ENCODE results near the gene RPRD1B. TPM values are rescaled to one million over a fixed set of nuclear protein-coding genes. Genes with fewer than 3 reads are reported as not detected.

The RPRD1B gene
- total and polyA plus RNA-seq, 2 of the 13 experiments (the other 11 are each of a cell fraction or from before 2014, with no cell fraction given): 31.1 to 41.5 TPM

DNA sequence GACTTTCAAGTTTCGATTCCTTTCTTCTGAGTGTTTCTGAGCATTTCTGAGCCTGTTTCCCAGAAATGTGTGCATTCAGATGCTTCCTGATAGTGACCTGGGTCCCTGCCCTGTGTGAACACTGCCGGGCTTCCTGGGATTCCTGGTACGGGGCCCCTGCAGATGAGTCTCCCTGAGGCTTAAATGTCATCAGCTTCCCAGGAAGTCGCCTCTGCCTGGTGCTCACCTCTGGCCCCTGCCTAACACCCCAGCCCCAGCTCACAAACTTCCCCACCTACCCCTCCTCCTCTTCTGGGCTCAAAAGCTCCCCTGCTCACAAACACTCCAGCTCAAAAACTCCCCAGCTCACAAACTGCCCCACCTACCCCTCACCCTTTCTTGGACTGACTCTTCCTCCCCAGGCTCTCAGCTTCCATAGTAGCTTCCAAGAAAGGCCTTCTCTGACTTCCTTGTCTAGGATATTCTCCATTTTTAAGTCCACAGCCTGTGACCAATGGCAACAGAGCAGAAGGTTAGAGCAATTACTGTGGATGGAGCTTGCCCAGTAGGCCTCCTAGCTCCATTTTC lies 89.6 kb downstream of the RPRD1B start (continued):
- TF ChIP-seq, protein P1, sequence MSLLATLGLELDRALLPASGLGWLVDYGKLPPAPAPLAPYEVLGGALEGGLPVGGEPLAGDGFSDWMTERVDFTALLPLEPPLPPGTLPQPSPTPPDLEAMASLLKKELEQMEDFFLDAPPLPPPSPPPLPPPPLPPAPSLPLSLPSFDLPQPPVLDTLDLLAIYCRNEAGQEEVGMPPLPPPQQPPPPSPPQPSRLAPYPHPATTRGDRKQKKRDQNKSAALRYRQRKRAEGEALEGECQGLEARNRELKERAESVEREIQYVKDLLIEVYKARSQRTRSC (CRISPR knock-in tag; IDR thresholded peaks at IDR 0.05; ENCODE audit: low read depth): no peak
- TF ChIP-seq ZNF558 (CRISPR knock-in tag; IDR thresholded peaks at IDR 0.05; ENCODE audit: borderline replicate concordance) (no peak), HNF4A (CRISPR knock-in tag; IDR thresholded peaks at IDR 0.05) (no peak), CHCHD3 (CRISPR knock-in tag; IDR thresholded peaks at IDR 0.05) (no peak), GTF3A (CRISPR knock-in tag; conservative IDR thresholded peaks at IDR 0.05) (no peak), ZNF326 (CRISPR knock-in tag; IDR thresholded peaks at IDR 0.05; ENCODE audit: borderline replicate concordance) (no peak), SOX5 (CRISPR knock-in tag; IDR thresholded peaks at IDR 0.05; ENCODE audit: borderline replicate concordance) (peak; percentile 61), FOXP1 (IDR thresholded peaks at IDR 0.05) (no peak), FOXP1 (CRISPR knock-in tag; IDR thresholded peaks at IDR 0.05) (peak; percentile 43; the same call in 1 of the 2 replicates), TAF1 (CRISPR knock-in tag; IDR thresholded peaks at IDR 0.05) (peak; percentile 25; the same call in 1 of the 2 replicates), U2AF2 (IDR thresholded peaks at IDR 0.05; ENCODE audit: low read depth, low read length) (no peak), FOSL2 (CRISPR knock-in tag; IDR thresholded peaks at IDR 0.05) (peak; percentile 80), NR2F1 (CRISPR knock-in tag; IDR thresholded peaks at IDR 0.05) (peak in 1 of 2 experiments; percentile 23; a peak in 1 of 4 replicates), NPAS2 (CRISPR knock-in tag; IDR thresholded peaks at IDR 0.05; ENCODE audit: borderline replicate concordance) (no peak), TP53 (CRISPR knock-in tag; conservative IDR thresholded peaks at IDR 0.05) (no peak), ZBTB20 (CRISPR knock-in tag; IDR thresholded peaks at IDR 0.05; ENCODE audit: borderline replicate concordance, low read depth) (peak; percentile 76; the same call in 1 of the 2 replicates), AHR (CRISPR knock-in tag; IDR thresholded peaks at IDR 0.05) (no peak), TCF7 (IDR thresholded peaks at IDR 0.05; ENCODE audit: low read depth) (0 out of 2 replicates have a peak, but pooled peaks have one; percentile 48), HES4 (CRISPR knock-in tag; IDR thresholded peaks at IDR 0.05; ENCODE audit: borderline replicate concordance) (no peak), NFE2L1 (CRISPR knock-in tag; IDR thresholded peaks at IDR 0.05; ENCODE audit: borderline replicate concordance) (no peak), SOX6 (IDR thresholded peaks at IDR 0.05) (no peak), SOX6 (CRISPR knock-in tag; IDR thresholded peaks at IDR 0.05) (peak; percentile 55)
- TF ChIP-seq, protein P2, sequence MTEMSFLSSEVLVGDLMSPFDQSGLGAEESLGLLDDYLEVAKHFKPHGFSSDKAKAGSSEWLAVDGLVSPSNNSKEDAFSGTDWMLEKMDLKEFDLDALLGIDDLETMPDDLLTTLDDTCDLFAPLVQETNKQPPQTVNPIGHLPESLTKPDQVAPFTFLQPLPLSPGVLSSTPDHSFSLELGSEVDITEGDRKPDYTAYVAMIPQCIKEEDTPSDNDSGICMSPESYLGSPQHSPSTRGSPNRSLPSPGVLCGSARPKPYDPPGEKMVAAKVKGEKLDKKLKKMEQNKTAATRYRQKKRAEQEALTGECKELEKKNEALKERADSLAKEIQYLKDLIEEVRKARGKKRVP (CRISPR knock-in tag; IDR thresholded peaks at IDR 0.05): peak in 1 of 2 experiments; percentile 89; a peak in 2 of 4 replicates
- TF ChIP-seq, protein P3, sequence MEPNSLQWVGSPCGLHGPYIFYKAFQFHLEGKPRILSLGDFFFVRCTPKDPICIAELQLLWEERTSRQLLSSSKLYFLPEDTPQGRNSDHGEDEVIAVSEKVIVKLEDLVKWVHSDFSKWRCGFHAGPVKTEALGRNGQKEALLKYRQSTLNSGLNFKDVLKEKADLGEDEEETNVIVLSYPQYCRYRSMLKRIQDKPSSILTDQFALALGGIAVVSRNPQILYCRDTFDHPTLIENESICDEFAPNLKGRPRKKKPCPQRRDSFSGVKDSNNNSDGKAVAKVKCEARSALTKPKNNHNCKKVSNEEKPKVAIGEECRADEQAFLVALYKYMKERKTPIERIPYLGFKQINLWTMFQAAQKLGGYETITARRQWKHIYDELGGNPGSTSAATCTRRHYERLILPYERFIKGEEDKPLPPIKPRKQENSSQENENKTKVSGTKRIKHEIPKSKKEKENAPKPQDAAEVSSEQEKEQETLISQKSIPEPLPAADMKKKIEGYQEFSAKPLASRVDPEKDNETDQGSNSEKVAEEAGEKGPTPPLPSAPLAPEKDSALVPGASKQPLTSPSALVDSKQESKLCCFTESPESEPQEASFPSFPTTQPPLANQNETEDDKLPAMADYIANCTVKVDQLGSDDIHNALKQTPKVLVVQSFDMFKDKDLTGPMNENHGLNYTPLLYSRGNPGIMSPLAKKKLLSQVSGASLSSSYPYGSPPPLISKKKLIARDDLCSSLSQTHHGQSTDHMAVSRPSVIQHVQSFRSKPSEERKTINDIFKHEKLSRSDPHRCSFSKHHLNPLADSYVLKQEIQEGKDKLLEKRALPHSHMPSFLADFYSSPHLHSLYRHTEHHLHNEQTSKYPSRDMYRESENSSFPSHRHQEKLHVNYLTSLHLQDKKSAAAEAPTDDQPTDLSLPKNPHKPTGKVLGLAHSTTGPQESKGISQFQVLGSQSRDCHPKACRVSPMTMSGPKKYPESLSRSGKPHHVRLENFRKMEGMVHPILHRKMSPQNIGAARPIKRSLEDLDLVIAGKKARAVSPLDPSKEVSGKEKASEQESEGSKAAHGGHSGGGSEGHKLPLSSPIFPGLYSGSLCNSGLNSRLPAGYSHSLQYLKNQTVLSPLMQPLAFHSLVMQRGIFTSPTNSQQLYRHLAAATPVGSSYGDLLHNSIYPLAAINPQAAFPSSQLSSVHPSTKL (CRISPR knock-in tag; IDR thresholded peaks at IDR 0.05): peak; percentile 84
- TF ChIP-seq, protein P4, sequence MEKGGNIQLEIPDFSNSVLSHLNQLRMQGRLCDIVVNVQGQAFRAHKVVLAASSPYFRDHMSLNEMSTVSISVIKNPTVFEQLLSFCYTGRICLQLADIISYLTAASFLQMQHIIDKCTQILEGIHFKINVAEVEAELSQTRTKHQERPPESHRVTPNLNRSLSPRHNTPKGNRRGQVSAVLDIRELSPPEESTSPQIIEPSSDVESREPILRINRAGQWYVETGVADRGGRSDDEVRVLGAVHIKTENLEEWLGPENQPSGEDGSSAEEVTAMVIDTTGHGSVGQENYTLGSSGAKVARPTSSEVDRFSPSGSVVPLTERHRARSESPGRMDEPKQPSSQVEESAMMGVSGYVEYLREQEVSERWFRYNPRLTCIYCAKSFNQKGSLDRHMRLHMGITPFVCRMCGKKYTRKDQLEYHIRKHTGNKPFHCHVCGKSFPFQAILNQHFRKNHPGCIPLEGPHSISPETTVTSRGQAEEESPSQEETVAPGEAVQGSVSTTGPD (CRISPR knock-in tag; IDR thresholded peaks at IDR 0.05): no peak
